ENCODE data around the gene CPA3.

Gene CPA3

GRCh38 chr3:148865049-148865448, at the start of gene CPA3:
Gene CPA3 (plus strand): TSS chr3:148865296. CDS start chr3:148865308, 12 bp downstream.
- DNase-seq (ENCODE audit: low spot score): no peak

GRCh38 chr3:148815316-148816110, 49.6 kb upstream of the CPA3 start:
- DNase-seq (ENCODE audit: low spot score): no peak

- DNase-seq (ENCODE audit: low spot score): no peak
Measured at GRCh38 chr3:148816427-148816826, 48.7 kb upstream of the CPA3 start.

GRCh38 chr3:148816981-148817525, 48.0 kb upstream of the CPA3 start:
- no peak for DNase-seq (ENCODE audit: low spot score)

GRCh38 chr3:148820361-148821245, 44.5 kb upstream of the CPA3 start:
- no peak for DNase-seq (ENCODE audit: low spot score)

- DNase-seq (ENCODE audit: low spot score): no peak
Measured at GRCh38 chr3:148823026-148823425, 42.1 kb upstream of the CPA3 start.

- no peak for DNase-seq (ENCODE audit: low spot score)
Measured at GRCh38 chr3:148825476-148825875, 39.6 kb upstream of the CPA3 start.

GRCh38 chr3:148827585-148827984, 37.5 kb upstream of the CPA3 start, which contains the start of gene CPB1:
Gene CPB1 (plus strand): TSS chr3:148827811. CDS start chr3:148827824, 13 bp downstream.
- no peak for DNase-seq (ENCODE audit: low spot score)

- DNase-seq (ENCODE audit: low spot score): no peak
Measured at GRCh38 chr3:148828136-148828690, 36.9 kb upstream of the CPA3 start.

- no peak for DNase-seq (ENCODE audit: low spot score)
Measured at GRCh38 chr3:148829926-148830325, 35.2 kb upstream of the CPA3 start.

GRCh38 chr3:148833223-148833622, 31.9 kb upstream of the CPA3 start:
- no peak for DNase-seq (ENCODE audit: low spot score)

GRCh38 chr3:148839805-148840204, 25.3 kb upstream of the CPA3 start:
- no peak for DNase-seq (ENCODE audit: low spot score)

GRCh38 chr3:148840451-148840850, 24.6 kb upstream of the CPA3 start:
- DNase-seq (ENCODE audit: low spot score): no peak

- no peak for DNase-seq (ENCODE audit: low spot score)
Measured at GRCh38 chr3:148845756-148846395, 19.2 kb upstream of the CPA3 start.

GRCh38 chr3:148847351-148847750, 17.7 kb upstream of the CPA3 start:
- no peak for DNase-seq (ENCODE audit: low spot score)

GRCh38 chr3:148848410-148848809, 16.7 kb upstream of the CPA3 start:
- no peak for DNase-seq (ENCODE audit: low spot score)

- DNase-seq (ENCODE audit: low spot score): no peak
Measured at GRCh38 chr3:148852271-148852992, 12.7 kb upstream of the CPA3 start.

- no peak for DNase-seq (ENCODE audit: low spot score)
Measured at GRCh38 chr3:148853076-148853475, 12.0 kb upstream of the CPA3 start.

GRCh38 chr3:148854061-148854460, 11.0 kb upstream of the CPA3 start:
- no peak for DNase-seq (ENCODE audit: low spot score)

- DNase-seq (ENCODE audit: low spot score): no peak
Measured at GRCh38 chr3:148856384-148856783, 8.7 kb upstream of the CPA3 start.

GRCh38 chr3:148857316-148857715, 7.8 kb upstream of the CPA3 start:
- DNase-seq (ENCODE audit: low spot score): no peak
